ENCODE data around the gene FANCL. TPM values are rescaled to one million over a fixed set of nuclear protein-coding genes. Genes with fewer than 3 reads are reported as not detected.
"Not testable (repeated sequence)": the region's sequence is repeated elsewhere in the genome, so short reads cannot be mapped to it uniquely, and the experiment has no call there.

Gene FANCL
- total RNA-seq, 1 experiment from 2014 or later, result 89.1 TPM

DNA sequence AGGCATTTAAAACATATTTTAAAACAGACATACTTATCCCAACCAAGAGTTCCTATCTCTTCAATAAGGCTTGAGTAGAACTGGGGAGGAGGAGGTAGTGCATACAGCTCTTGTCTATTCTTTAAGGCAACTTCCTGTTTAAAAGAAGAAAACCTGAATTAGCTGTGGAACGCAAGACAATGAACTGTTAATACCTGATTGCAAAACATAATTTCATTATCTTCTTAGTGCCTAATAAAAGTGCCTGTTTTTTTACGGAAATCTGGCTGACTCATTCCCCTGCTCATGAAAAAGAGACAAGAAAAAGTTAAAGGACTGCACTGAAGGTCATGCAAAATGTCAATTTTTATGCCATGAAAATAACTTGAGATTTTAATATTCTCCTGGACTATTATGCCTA lies 19.2 kb downstream of the FANCL start:
- in situ Hi-C loops (cut with HindIII; ENCODE audit: low pct_unique_long_range_greater_than_20kb, low sequenced_read_pairs), result no loop called here
- DNase-seq (ENCODE audit: low read depth, low spot score), result no peak

DNA sequence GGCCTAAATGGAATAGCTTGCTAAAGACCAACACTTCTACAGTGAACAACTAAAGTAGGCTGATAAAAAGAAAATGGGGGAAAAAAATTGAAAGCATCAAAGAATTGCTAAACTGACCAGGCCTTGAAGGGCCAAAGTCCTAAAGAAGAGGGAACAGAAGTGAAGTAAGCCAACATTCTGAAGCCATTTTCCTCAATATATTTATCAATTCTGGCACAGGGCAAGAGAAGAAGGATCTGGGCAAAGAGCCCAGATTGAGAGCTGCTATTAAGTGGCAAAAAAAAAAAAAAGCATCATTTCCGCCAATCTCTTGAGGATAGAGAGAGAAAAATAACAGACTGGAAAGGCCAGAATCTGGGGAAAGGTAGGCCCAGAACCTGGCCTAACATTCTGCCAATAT lies 25.7 kb downstream of the FANCL start:
- DNase-seq (ENCODE audit: low read depth, low spot score), result no peak
- in situ Hi-C loops (cut with HindIII; ENCODE audit: low pct_unique_long_range_greater_than_20kb, low sequenced_read_pairs), result no loop called here

DNA sequence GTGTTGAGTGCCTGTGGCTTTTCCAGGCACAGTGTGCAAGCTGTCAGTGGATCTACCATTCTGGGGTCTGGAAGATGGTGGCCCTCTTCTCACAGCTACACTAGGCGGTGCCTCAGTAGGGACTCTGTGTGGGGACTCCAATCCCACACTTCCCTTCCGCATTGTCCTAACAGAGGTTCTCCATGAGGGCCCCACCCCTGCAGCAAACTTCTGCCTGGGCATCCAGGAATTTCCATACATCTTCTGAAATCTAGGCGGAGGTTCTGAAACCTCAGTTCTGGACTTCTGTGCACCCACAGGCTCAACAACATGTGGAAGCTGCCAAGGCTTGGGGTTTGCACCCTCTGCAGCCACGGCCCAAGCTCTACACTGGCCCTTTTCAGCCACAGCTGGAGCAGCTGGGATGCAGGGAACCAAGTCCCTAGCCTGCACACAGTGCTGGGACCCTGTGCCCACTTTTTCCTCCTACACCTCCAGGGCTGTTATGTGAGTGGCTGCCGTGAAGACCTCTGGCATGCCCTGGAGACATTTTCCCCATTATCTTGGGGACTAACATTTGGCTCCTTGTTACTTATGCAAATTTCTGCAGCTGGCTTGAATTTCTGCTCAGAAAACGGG lies 30.1 kb downstream of the FANCL start:
- in situ Hi-C loops (cut with HindIII; ENCODE audit: low pct_unique_long_range_greater_than_20kb, low sequenced_read_pairs); DNase-seq (ENCODE audit: low read depth, low spot score): not testable (repeated sequence)

DNA sequence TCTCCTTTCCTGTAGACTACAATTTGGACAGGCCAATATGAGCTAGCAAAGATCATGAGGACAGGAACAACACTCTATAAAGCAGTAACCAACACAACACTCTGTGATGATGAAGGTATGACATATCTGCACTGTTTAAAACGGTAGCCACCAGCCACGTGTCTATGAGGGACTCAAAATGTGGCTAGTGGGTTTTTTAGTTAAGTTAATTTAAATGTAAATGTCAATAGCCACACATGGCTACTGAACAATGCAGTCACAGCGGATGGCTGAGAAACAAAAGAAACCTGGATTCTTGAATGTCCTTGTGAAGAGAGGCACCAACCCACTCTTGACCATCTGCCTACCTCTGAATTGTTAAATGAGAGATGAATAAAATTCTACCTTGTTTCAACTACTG lies 33.9 kb downstream of the FANCL start:
- DNase-seq (ENCODE audit: low read depth, low spot score), result no peak
- in situ Hi-C loops (cut with HindIII; ENCODE audit: low pct_unique_long_range_greater_than_20kb, low sequenced_read_pairs), result no loop called here

DNA sequence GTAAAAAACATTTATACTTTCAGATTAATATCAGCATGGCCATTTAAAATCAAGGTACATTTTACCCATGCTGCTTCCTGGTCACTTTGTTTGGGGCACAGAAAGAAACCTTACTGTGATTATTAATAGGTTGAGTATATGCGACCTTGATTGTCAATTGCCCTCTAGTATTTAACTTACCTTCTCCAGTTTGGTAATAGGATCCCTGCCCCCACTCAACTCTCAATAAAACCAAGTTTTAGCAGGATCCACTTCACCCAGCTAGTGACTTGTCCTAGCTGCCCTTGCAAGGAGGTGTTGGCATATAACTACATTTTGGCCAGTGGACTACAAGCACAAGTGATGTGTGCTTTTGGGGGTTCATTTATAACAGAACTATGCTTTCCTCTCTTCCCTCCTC lies 34.3 kb downstream of the FANCL start:
- no peak for DNase-seq (ENCODE audit: low read depth, low spot score)
- in situ Hi-C loops (cut with HindIII; ENCODE audit: low pct_unique_long_range_greater_than_20kb, low sequenced_read_pairs), result no loop called here

DNA sequence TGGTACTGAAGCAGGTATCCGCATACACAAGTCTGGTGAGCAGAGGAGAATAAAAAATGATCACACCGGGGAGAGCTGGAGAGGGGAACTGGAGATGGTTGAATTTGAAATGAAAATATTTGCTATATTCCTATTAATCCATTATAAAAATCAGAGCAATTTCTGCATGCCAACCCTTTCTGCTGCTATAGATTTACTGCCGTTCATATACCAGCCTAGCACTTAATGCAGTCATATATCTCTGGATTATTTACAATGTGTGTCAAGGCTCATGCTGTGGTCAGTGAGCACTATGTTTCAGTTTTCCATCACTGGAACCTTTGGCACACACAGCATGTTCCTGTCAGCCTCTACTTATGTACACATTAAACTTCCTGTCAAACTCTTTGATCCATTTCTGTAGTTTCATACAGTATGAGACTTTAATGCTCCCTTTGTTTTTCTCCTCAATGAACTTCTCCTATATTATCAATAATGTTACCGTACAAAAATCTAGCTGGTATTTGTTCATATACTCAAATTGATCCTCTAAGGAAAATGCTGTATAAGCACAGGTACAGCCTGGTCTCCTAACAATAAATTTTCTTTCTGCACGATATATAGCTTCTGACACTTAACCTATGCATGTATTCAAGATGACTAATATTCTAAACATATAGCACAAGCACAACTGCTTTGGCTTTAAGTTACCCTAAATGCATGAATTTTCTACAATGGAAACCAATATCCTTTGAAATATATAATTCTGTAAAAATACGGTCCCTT lies 36.7 kb downstream of the FANCL start:
- DNase-seq (ENCODE audit: low read depth, low spot score), result no peak
- in situ Hi-C loops (cut with HindIII; ENCODE audit: low pct_unique_long_range_greater_than_20kb, low sequenced_read_pairs), result no loop called here

DNA sequence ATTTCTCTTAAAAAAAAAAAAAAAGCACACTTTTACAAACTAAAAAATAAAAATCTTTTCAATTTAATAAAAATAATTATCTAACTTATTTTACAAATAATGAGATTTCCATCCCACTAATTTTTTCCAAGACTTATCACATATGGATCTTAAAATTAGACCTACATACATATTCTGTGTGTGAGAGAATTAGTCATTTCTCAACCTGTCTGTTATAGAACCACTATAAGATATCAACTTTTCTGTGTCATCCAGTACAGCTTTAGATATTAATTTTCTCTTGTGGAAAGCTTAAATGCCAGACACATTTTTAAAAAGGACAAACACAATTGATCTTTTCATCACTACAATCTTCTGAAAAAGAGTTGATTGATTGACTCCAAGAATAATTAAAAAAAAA lies 38.1 kb downstream of the FANCL start:
- no peak for DNase-seq (ENCODE audit: low read depth, low spot score)
- in situ Hi-C loops (cut with HindIII; ENCODE audit: low pct_unique_long_range_greater_than_20kb, low sequenced_read_pairs), result no loop called here

DNA sequence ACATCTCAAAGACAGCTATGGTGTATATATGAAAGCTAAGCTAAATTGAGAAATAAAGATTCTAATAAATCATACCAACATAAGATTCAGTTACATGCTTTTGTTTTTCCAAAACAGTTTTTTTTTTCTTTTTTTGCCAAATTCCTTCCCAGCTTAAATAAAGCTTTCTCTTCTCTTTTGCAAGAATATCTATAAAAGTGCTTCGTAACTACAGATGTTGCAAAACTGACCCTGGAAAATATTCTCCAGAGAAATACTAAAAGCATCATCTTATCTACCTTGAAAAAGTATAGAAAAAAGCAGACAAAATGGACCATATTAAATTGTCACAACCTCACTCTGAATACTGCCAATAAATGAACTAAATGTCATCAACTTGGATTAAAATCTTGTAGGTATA lies 38.7 kb downstream of the FANCL start:
- DNase-seq (ENCODE audit: low read depth, low spot score), result no peak
- in situ Hi-C loops (cut with HindIII; ENCODE audit: low pct_unique_long_range_greater_than_20kb, low sequenced_read_pairs), result no loop called here

DNA sequence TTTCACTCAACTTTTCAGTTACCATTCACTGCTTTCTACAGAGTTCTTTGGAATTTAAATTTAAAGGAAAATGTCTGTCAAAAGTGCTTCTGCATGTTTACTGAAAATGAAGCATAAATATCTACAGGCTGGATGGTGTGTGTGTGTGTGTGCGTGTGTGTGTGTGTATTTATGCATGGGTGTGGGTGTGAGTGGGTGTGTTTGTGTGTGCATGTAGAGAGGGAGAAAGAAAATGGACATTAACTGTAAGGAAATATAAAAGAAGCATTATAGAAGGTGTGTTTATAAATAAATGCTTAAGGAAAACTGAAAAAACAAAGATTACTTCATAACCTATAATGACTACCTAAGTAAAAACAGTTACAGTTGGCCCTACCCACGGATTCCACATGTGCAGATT lies 43.2 kb downstream of the FANCL start:
- DNase-seq (ENCODE audit: low read depth, low spot score), result no peak
- in situ Hi-C loops (cut with HindIII; ENCODE audit: low pct_unique_long_range_greater_than_20kb, low sequenced_read_pairs), result no loop called here

DNA sequence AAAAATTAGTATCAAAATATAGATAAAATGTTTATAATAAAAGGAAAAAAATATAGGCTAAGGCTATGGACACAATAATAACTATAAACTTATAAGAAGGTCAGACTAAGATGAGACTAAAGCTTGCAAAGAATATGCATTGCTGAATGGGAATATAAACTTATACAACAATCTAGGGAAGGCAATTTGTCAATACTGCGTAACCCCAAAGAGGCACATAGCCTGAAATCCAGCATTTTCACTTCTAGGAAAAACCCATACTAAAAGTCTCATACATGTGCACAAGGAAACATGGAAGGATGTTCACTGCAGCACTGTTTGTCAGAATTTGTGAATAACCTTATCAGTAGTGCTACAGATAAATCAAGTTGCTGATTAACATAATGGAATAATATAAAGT lies 45.5 kb downstream of the FANCL start:
- DNase-seq (ENCODE audit: low read depth, low spot score), result no peak
- in situ Hi-C loops (cut with HindIII; ENCODE audit: low pct_unique_long_range_greater_than_20kb, low sequenced_read_pairs), result no loop called here

DNA sequence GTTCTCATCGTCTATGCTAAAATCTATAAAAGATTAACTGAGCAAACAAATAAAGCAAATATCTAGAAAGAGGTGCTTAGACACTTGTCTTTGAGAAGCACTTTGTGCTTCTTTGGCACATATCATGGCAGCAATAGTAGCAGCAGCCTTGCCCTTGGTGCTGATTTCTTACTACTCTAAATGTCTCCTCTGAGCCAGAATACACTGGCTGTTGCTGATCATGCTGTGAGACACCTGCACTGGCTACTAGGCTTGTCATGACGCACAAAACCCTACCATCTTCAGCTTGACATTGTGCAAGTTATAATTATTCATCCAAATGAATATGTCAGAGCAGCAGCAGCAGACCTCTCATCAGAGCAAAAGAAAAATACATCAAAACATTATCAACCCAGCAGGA lies 46.7 kb downstream of the FANCL start:
- no peak for DNase-seq (ENCODE audit: low read depth, low spot score)
- in situ Hi-C loops (cut with HindIII; ENCODE audit: low pct_unique_long_range_greater_than_20kb, low sequenced_read_pairs), result no loop called here

DNA sequence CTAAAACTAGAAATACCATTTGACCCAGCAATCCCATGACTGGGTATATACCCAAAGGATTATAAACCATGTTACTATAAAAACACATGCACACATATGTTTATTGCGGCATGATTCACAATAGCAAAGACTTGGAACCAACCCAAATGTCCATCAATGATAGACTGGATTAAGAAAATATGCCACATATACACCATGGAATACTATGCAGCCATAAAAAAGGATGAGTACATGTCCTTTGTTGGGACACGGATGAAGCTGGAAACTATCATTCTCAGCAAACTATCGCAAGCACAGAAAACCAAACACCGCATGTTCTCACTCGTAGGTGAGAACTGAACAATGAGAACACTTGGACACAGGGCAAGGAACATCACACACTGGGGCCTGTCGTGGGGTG lies 54.1 kb downstream of the FANCL start:
- in situ Hi-C loops (cut with HindIII; ENCODE audit: low pct_unique_long_range_greater_than_20kb, low sequenced_read_pairs); DNase-seq (ENCODE audit: low read depth, low spot score): not testable (repeated sequence)

DNA sequence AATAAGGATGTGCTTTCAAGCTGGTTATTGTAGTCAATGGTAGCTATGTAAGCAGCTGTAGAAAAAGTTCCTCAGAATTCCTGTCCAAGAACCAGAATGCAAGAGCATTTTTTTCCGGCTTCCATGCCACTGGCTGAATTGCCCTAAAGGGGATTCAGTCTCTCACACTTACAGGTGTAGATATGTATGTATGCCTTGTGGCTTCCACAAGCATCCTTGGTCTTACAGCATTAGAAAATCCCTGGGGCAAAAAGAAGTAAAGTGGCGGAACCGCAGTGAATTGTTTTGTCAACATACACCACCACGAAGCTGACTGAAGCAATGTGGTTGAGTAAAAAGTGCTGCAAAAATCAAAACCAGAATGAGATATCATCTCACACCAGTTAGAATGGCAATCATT lies 54.6 kb downstream of the FANCL start:
- DNase-seq (ENCODE audit: low read depth, low spot score), result no peak
- in situ Hi-C loops (cut with HindIII; ENCODE audit: low pct_unique_long_range_greater_than_20kb, low sequenced_read_pairs), result no loop called here

DNA sequence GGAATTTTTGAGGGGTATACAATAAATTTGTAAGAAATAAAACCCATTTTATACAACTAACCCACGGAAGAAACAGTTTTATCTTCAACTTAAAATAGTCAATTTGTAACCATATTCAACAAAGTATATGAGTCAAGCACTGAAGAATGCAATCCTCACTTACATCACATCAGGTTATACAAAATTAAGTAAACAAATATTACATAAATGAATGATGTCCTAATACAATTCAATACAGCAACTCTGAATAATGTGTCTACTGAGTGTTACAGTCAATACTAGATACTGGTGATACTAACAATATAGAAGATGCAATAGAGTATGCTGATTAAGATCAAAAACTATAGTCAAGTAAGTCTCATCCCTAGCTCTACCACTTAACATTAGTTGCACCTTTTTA lies 58.6 kb downstream of the FANCL start:
- in situ Hi-C loops (cut with HindIII; ENCODE audit: low pct_unique_long_range_greater_than_20kb, low sequenced_read_pairs), result no loop called here
- DNase-seq (ENCODE audit: low read depth, low spot score), result no peak

DNA sequence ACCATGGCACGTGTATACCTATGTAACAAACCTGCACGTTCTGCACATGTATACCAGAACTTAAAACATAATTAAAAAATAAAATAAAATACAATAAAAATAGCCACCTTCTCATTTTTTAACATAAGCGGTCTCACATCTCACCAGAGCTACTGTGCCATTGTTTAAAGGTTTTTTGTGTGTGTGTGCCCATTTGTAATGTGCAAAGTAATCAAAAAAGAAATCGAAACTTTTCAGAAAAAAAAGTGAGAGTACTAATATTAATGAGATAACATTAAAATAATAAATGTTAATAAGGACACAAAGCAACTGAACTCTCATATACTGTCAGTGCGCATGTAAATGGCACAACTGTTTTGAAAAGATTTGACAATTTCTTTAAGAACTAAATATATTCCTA lies 60.5 kb downstream of the FANCL start:
- in situ Hi-C loops (cut with HindIII; ENCODE audit: low pct_unique_long_range_greater_than_20kb, low sequenced_read_pairs), result no loop called here
- no peak for DNase-seq (ENCODE audit: low read depth, low spot score)

DNA sequence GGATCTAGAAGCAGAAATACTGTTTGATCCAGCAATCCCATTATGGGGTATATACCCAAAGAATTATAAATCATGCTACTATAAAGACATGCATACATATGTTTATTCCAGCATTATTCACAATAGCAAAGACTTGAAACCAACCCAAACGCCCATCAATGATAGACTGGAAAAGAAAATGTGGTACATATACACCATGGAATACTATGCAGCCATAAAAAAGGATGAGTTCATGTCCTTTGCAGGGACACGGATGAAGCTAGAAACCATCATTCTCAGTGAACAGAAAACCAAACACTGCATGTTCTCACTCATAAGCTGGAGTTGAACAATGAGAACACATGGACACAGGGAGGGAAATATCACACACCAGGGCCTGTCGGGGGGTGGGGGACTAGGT lies 61.0 kb downstream of the FANCL start:
- in situ Hi-C loops (cut with HindIII; ENCODE audit: low pct_unique_long_range_greater_than_20kb, low sequenced_read_pairs); DNase-seq (ENCODE audit: low read depth, low spot score): not testable (repeated sequence)

DNA sequence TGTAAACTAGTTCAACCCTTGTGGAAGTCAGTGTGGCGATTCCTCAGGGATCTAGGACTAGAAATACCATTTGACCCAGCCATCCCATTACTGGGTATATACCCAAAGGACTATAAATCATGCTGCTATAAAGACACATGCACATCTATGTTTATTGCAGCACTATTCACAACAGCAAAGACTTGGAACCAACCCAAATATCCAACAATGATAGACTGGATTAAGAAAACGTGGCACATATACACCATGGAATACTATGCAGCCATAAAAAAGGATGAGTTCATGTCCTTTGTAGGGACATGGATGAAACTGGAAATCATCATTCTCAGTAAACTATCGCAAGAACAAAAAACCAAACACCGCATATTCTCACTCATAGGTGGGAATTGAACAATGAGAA lies 63.9 kb downstream of the FANCL start:
- in situ Hi-C loops (cut with HindIII; ENCODE audit: low pct_unique_long_range_greater_than_20kb, low sequenced_read_pairs), result not testable (repeated sequence)

DNA sequence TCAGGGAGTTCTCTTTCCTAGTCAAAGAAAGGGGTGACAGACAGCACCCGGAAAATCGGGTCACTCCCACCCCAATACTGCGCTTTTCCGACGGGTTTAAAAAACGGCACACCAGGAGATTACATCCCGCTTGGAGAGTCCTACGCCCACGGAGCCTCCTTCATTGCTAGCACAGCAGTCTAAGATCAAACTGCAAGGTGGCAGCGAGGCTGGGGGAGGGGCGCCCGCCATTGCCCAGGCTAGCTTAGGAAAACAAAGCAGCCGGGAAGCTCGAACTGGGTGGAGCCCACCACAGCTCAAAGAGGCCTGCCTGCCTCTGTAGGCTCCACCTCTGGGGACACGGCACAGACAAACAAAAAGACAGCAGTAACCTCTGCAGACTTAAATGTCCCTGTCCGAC lies 69.3 kb downstream of the FANCL start:
- DNase-seq (ENCODE audit: low read depth, low spot score); in situ Hi-C loops (cut with HindIII; ENCODE audit: low pct_unique_long_range_greater_than_20kb, low sequenced_read_pairs): not testable (repeated sequence)

More for the DNA sequence above, 63.9 kb downstream of the FANCL start:
- not testable (repeated sequence) for DNase-seq (ENCODE audit: low read depth, low spot score)

DNA sequence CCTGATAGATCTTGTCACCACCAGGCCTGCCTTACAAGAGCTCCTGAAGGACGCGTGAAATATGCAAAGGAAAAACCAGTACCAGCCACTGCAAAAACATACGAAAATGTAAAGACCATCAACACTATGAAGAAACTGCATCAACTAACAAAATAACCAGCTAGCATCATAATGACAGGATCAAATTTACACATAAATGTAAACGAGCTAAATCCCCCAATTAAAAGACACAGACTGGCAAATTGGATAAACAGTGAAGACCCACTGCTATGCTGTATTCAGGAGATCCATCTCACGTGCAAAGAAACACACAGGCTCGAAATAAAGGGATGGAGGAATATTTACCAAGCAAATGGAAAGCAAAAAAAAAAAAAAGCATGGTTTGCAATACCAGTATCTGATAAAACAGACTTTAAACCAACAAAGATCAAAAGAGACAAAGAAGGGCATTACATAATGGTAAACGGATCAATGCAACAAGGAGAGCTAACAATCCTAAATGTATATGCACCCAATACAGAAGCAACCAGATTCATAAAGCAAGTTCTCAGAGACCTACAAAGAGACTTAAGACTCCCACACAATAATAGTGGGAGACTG lies 70.7 kb downstream of the FANCL start:
- in situ Hi-C loops (cut with HindIII; ENCODE audit: low pct_unique_long_range_greater_than_20kb, low sequenced_read_pairs); DNase-seq (ENCODE audit: low read depth, low spot score): not testable (repeated sequence)
